MCF 10A (cell line): ENCODE data around the gene ZNF771. TPM values are rescaled to one million over a fixed set of nuclear protein-coding genes. Genes with fewer than 3 reads are reported as not detected.

Experiments
- BruUV-seq: library from RNA; stranded (reverse); fragments of 400-500 nt; replicated peaks from 2 replicates; lab custom pipeline; 2021; lab: Mats Ljungman, UMichigan
- CTCF ChIA-PET: fragments of 300-600 bp; sonication (Branson Sonifier 250); formaldehyde crosslinking; extraction: SDS; loops from one replicate; lab custom pipeline; 2021; ENCODE audit warnings: antibody characterized with exemption, inconsistent platforms; lab: Yijun Ruan, JAX
- POLR2A ChIA-PET: fragments of 300-600, 350-650 bp; sonication (Branson Sonifier 250); formaldehyde crosslinking; extraction: SDS; loops from one replicate; lab custom pipeline; 2020; ENCODE audit warnings: antibody characterized with exemption, inconsistent platforms; lab: Yijun Ruan, JAX
- DNase-seq: peaks from one replicate; pipeline ENCODE4 v3.0.0-alpha.2; 2018; ENCODE audit not compliant: unreplicated experiment
- H3K27ac Mint-ChIP-seq: one replicate; pipeline ENCODE4 v1.8.0; 2022; ENCODE audit warnings: mild to moderate bottlenecking, low read depth, mixed read lengths; ENCODE audit not compliant: unreplicated experiment
- H3K27me3 Mint-ChIP-seq: one replicate; pipeline ENCODE4 v1.8.0; 2022; ENCODE audit warnings: mixed read lengths; ENCODE audit not compliant: insufficient read depth, unreplicated experiment
- H3K36me3 Mint-ChIP-seq: one replicate; pipeline ENCODE4 v1.8.0; 2022; ENCODE audit warnings: mild to moderate bottlenecking, moderate library complexity, mixed read lengths; ENCODE audit not compliant: insufficient read depth, unreplicated experiment
- H3K4me1 Mint-ChIP-seq: one replicate; pipeline ENCODE4 v1.8.0; 2022; ENCODE audit warnings: mixed read lengths; ENCODE audit not compliant: insufficient read depth, unreplicated experiment
- H3K4me3 Mint-ChIP-seq: one replicate; pipeline ENCODE4 v1.8.0; 2022; ENCODE audit warnings: mild to moderate bottlenecking, moderate library complexity, mixed read lengths; ENCODE audit not compliant: unreplicated experiment
- H3K9me3 Mint-ChIP-seq: one replicate; pipeline ENCODE4 v1.8.0; 2022; ENCODE audit warnings: mixed read lengths; ENCODE audit not compliant: unreplicated experiment
- intact Hi-C: fragments of 100-400 bp; cut with micrococcal nuclease; formaldehyde crosslinking; loops from 2 replicates; pipeline ENCODE4 v1.14.1; 2022
- total RNA-seq: library from RNA; stranded (reverse); gene quantifications from 2 replicates; pipeline ENCODE4 v1.2.3, GENCODE V29; 2022
- TF ChIP-seq, protein P1 (sequence below): fragments of 200-600 bp; IDR thresholded peaks from one replicate; pipeline ENCODE4 v1.8.0; 2022; ENCODE audit warnings: antibody characterized with exemption, mild to moderate bottlenecking; ENCODE audit not compliant: unreplicated experiment

ZNF771 gene
- total RNA-seq, 1 experiment from 2014 or later = 8.3 TPM

DNA sequence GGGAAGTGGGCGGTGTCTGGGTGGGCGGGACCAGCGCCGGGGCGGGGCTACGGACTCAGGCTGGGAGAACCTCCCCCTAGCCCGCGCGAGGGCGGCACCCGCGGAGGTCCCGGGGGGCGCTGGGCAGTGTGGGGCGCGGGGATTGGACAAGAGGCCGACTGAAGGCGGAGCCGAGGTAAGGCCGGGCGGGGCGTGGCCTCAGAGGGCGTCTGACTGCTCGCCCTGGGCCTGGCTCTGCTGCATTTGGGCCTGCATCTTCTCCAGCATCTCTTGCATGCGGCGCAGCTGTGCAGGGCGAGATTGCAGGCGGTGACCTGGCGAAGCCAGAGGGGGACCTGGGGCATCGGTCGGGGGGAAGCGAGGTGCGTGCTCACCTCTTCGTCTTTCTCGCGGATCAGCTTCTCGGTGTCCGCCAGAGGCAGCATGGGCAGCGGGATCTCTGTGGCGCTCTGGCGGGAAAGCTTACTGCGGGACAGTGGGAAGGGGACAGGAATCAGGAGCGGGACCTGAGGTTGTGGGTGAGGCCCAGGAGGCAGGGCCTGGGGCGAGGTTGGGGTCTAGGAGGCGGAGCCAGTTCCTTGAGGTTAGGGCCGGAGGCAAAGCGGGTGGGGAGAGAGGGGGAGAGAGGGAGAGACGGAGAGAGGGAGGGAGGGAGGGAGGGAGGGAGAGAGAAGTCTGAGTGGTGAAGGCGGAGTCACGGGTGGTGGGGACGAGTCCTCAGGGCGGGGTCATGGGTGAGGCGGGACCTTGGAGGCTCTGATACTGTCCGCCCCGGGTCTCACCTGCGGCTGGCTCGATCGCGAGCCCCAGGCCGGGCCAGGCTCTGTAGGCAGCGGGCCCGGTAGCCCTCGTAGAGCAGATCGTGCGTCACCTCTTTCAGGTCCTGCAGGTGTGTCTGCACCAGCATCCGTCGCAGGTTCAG, 28.9 kb upstream of the ZNF771 start:
- Mint-ChIP-seq H3K27ac (peak overlapping the region; percentile 99), H3K4me3 (peak overlapping the region; percentile 92), H3K4me1 (peaks cover 13% of the 10 kb centered on the region), H3K9me3 (no peaks in the 10 kb centered on the region), H3K27me3 (no peaks in the 10 kb centered on the region), H3K36me3 (peaks cover 20% of the 10 kb centered on the region)
- ChIA-PET POLR2A (interaction anchor here (1.0 to 3.7 kb wide), 16 partner anchors 9 to 280 kb away, joined by 3 to 20 read pairs (median 5); partner anchors contain the start of genes CD2BP2, DCTPP1, ZNF48 and ZNF771), CTCF (interaction anchor here (0.7 to 1.3 kb wide), 3 partner anchors 12 to 66 kb away, joined by 3 to 4 read pairs (median 4); no protein-coding TSS in a partner anchor)
- peak; percentile 97 for DNase-seq
- intact Hi-C loops = no loop called here
- TF ChIP-seq, protein P1, sequence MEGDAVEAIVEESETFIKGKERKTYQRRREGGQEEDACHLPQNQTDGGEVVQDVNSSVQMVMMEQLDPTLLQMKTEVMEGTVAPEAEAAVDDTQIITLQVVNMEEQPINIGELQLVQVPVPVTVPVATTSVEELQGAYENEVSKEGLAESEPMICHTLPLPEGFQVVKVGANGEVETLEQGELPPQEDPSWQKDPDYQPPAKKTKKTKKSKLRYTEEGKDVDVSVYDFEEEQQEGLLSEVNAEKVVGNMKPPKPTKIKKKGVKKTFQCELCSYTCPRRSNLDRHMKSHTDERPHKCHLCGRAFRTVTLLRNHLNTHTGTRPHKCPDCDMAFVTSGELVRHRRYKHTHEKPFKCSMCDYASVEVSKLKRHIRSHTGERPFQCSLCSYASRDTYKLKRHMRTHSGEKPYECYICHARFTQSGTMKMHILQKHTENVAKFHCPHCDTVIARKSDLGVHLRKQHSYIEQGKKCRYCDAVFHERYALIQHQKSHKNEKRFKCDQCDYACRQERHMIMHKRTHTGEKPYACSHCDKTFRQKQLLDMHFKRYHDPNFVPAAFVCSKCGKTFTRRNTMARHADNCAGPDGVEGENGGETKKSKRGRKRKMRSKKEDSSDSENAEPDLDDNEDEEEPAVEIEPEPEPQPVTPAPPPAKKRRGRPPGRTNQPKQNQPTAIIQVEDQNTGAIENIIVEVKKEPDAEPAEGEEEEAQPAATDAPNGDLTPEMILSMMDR = no peak
- no TSS peak for BruUV-seq

DNA sequence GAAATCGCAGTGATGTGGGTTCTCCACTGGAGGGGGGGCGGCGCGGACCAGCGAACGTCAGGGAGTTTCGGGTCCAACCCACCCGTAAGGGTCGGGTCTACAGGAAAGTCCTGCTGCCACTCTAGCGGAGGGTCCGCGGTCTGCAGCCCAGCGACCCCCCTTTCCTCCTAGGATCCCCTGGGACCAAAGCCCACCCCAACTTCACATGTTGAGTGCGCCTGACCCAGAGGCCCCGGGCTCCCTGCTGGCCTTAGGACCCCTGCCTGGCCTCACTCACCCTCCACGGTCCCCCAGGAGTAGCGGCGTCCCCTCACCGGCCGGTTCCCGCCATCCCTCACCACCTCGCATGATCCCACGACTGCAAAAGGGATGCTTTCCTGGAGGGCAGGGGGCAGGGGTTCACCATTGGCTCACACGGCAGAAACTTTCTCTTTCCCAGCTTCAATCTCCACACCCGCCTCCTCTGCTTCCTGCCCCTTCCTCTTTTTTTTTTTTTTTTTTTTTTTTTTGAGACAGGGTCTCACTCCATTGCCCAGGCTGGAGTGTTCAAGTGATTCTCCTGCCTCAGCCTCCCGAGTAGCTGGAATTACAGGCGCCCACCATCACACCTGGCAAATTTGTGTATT, 28.1 kb upstream of the ZNF771 start:
- BruUV-seq = no TSS peak
- POLR2A ChIA-PET = interaction anchor here (1.6 to 2.9 kb wide), 2 partner anchors 17 to 28 kb away, joined by 4 to 19 read pairs; partner anchors contain the start of genes ZNF48 and ZNF771

DNA sequence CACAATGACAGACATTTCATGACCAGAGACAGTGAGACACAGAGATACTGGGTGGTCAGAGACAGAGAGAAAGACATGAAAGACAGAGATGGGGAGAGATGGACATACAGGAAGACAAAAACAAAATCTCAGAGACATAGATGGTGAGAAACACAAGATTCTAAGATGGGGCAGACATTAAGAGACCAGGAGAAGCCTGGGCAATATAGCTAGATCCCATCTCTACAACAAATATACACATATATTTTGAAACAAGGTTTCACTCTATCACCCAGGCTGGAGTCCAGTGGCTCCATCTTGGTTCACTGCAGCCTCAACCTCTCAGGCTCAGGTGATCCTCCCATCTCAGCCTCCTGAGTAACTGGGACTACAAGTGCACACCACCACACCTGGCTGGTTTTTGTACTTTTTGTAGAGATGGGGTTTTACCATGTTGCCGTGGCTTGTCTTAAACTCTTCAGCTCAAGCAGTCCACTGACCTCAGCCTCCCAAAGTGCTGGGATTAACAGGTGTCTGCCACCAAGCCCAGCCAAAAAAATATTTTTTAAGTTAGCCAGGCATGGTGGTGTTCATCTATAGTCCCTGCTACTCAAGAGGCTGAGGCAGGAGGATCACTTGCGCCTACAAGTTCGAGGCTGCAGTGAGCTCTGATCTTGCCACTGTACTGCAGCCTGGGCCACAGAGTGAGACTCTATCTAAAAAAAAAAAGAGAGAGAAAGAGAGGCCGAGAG, 27.2 kb upstream of the ZNF771 start:
- no peaks in the 10 kb centered on the region for H3K27me3 Mint-ChIP-seq
- ChIA-PET CTCF (no interaction called here), POLR2A (interaction anchor here (0.9 to 1.6 kb wide), 3 partner anchors 10 to 38 kb away, joined by 3 to 4 read pairs (median 4); partner anchors contain the start of genes TBC1D10B and ZNF48)
- H3K27ac Mint-ChIP-seq = peak overlapping the region; percentile 99
- intact Hi-C loops = no loop called here
- peaks cover 13% of the 10 kb centered on the region for H3K4me1 Mint-ChIP-seq
- H3K4me3 Mint-ChIP-seq = peak overlapping the region; percentile 92
- peaks cover 20% of the 10 kb centered on the region for H3K36me3 Mint-ChIP-seq
- TF ChIP-seq, protein P1 = no peak
- no peaks in the 10 kb centered on the region for H3K9me3 Mint-ChIP-seq
- BruUV-seq = TSS peak; percentile 43
- DNase-seq = no peak

More for the DNA sequence above, 28.1 kb upstream of the ZNF771 start:
- Mint-ChIP-seq H3K36me3 (peaks cover 20% of the 10 kb centered on the region), H3K9me3 (no peaks in the 10 kb centered on the region), H3K4me1 (peaks cover 13% of the 10 kb centered on the region), H3K4me3 (peak overlapping the region; percentile 92), H3K27ac (peak overlapping the region; percentile 99), H3K27me3 (no peaks in the 10 kb centered on the region)
- CTCF ChIA-PET = no interaction called here
- intact Hi-C loops = no loop called here
- no peak for DNase-seq
- TF ChIP-seq, protein P1 = no peak
